CMK (cell line): ENCODE data around the gene VPS45.
"Not testable (repeated sequence)": the region's sequence is repeated elsewhere in the genome, so short reads cannot be mapped to it uniquely, and the experiment has no call there.

Source experiments
- DNase-seq: peaks from one replicate; pipeline ENCODE4 v3.0.0-alpha.2; 2010; ENCODE audit warnings: low read depth

The VPS45 gene

GRCh38 chr1:150134537-150134936, 67.0 kb downstream of the VPS45 start:
- no peak for DNase-seq

GRCh38 chr1:150135400-150135799, 67.8 kb downstream of the VPS45 start:
- not testable (repeated sequence) for DNase-seq

GRCh38 chr1:150138044-150138443, 70.5 kb downstream of the VPS45 start:
- DNase-seq: no peak

- DNase-seq: no peak
Observed at GRCh38 chr1:150141452-150141851, 73.9 kb downstream of the VPS45 start.

- DNase-seq: no peak
Observed at GRCh38 chr1:150142083-150142482, 74.5 kb downstream of the VPS45 start.

GRCh38 chr1:150144606-150145005, 77.0 kb downstream of the VPS45 start:
- DNase-seq: no peak

GRCh38 chr1:150146016-150146415, 78.4 kb downstream of the VPS45 start:
- DNase-seq: not testable (repeated sequence)

GRCh38 chr1:150146849-150147542, 79.4 kb downstream of the VPS45 start:
- DNase-seq: no peak

- DNase-seq: no peak
Observed at GRCh38 chr1:150148837-150149270, 81.3 kb downstream of the VPS45 start.

- DNase-seq: no peak
Observed at GRCh38 chr1:150149271-150150132, 81.9 kb downstream of the VPS45 start, which contains the start of gene PLEKHO1. PLEKHO1 (plus strand) TSS chr1:150149916; CDS start chr1:150150258, 342 bp downstream.

- no peak for DNase-seq
Observed at GRCh38 chr1:150150133-150151021, 82.8 kb downstream of the VPS45 start.

- DNase-seq: no peak
Observed at GRCh38 chr1:150151291-150152181, 84.0 kb downstream of the VPS45 start.

GRCh38 chr1:150152182-150152536, 84.6 kb downstream of the VPS45 start:
- DNase-seq: no peak

- no peak for DNase-seq
Observed at GRCh38 chr1:150152772-150153456, 85.3 kb downstream of the VPS45 start.

GRCh38 chr1:150154143-150154542, 86.6 kb downstream of the VPS45 start:
- no peak for DNase-seq

GRCh38 chr1:150155413-150156071, 88.0 kb downstream of the VPS45 start:
- no peak for DNase-seq

- no peak for DNase-seq
Observed at GRCh38 chr1:150156868-150157603, 89.5 kb downstream of the VPS45 start.

- DNase-seq: no peak
Observed at GRCh38 chr1:150159550-150159949, 92.0 kb downstream of the VPS45 start.

GRCh38 chr1:150160964-150161621, 93.5 kb downstream of the VPS45 start:
- no peak for DNase-seq
